DOHH2 (cell line): ENCODE data around the gene AP4M1.

ENCODE experiments used
- H3F3A ChIP-seq: fragments of 200-600 bp; sonication (generic), shearing (Covaris generic); 2 replicates; pipeline ENCODE4 v1.6.0; 2016; ENCODE audit warnings: antibody characterized with exemption, mild to moderate bottlenecking; ENCODE audit not compliant: control insufficient read depth, insufficient read depth
- H3K27ac ChIP-seq: fragments of 200-600 bp; sonication (generic); 2 replicates; pipeline ENCODE4 v1.5.1; 2014; ENCODE audit warnings: low read depth, mild to moderate bottlenecking, low read length, moderate library complexity
- H3K27me3 ChIP-seq: fragments of 200-600 bp; sonication (generic); 2 replicates; pipeline ENCODE4 v1.6.1; 2014; ENCODE audit warnings: mild to moderate bottlenecking, low read length, mixed read lengths; ENCODE audit not compliant: control insufficient read depth
- H3K36me3 ChIP-seq: fragments of 200-600 bp; sonication (generic); 2 replicates; pipeline ENCODE4 v1.6.1; 2014; ENCODE audit warnings: mild to moderate bottlenecking, low read length, moderate library complexity, mixed read lengths; ENCODE audit not compliant: control insufficient read depth
- H3K4me1 ChIP-seq: fragments of 200-600 bp; sonication (generic); 2 replicates; pipeline ENCODE4 v1.6.1; 2014; ENCODE audit warnings: mild to moderate bottlenecking, low read length, mixed read lengths; ENCODE audit not compliant: control insufficient read depth
- H3K4me2 ChIP-seq: fragments of 200-600 bp; sonication (generic); 2 replicates; pipeline ENCODE4 v1.6.0; 2014; ENCODE audit warnings: mild to moderate bottlenecking, low read length, moderate library complexity
- H3K4me3 ChIP-seq: fragments of 200-600 bp; sonication (generic); 2 replicates; pipeline ENCODE4 v1.5.1; 2014; ENCODE audit warnings: mild to moderate bottlenecking, low read length, mixed read lengths
- H3K79me2 ChIP-seq: fragments of 200-600 bp; sonication (generic); 2 replicates; pipeline ENCODE4 v1.6.1; 2014; ENCODE audit warnings: mild to moderate bottlenecking, low read length, mixed read lengths; ENCODE audit not compliant: control insufficient read depth
- H3K9me2 ChIP-seq: fragments of 200-600 bp; sonication (generic); replicated peaks from 2 replicates; pipeline ENCODE4 v1.6.1; 2014; ENCODE audit warnings: mild to moderate bottlenecking, low read length, mixed read lengths; ENCODE audit not compliant: control insufficient read depth
- H3K9me3 ChIP-seq: fragments of 200-600 bp; sonication (generic); 2 replicates; pipeline ENCODE4 v1.6.1; 2014; ENCODE audit warnings: antibody characterized with exemption, low read length, mixed read lengths; ENCODE audit not compliant: control insufficient read depth, insufficient read depth
- H4K20me1 ChIP-seq: fragments of 200-600 bp; sonication (generic); 2 replicates; pipeline ENCODE4 v1.6.0; 2014; ENCODE audit warnings: low read depth, mild to moderate bottlenecking, antibody characterized with exemption, low read length, moderate library complexity; ENCODE audit not compliant: control insufficient read depth, insufficient read depth
- EZH2phosphoT487 ChIP-seq: fragments of 200-600 bp; sonication (generic); IDR thresholded peaks from 2 replicates; pipeline ENCODE4 v1.6.1; 2017; ENCODE audit warnings: borderline replicate concordance, mild to moderate bottlenecking, antibody characterized with exemption, low read length, moderate library complexity, mixed read lengths
- TF ChIP-seq, protein P1 (sequence below): fragments of 200-600 bp; sonication (generic); IDR thresholded peaks from one replicate; pipeline ENCODE4 v1.5.1; 2014; ENCODE audit warnings: antibody characterized with exemption, mild to moderate bottlenecking, low read depth, low read length; ENCODE audit not compliant: poor library complexity, severe bottlenecking

The AP4M1 gene

DNA sequence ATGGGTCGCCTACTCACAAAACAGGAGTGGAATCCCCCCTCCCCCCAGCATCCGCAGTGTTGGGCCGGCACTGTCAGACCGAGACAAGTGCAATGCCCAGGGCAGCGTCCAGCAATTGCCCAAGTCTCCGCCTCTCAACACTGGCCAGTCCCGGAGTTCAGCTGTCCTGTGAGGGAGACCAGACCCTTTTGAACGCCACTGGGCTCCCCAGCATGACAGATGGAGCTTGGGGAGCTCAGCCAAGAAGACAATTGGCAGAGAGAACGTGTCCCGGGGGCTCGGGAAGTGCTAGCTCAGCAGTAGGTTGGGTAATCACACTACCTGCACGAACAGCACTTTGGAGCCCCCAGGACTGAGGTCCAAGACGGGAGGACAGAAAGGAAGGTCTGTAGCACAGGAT lies 7.9 kb upstream of the AP4M1 start:
- H3K4me1 ChIP-seq, result peaks cover 22% of the 10 kb centered on the region
- no peak overlapping the region for H3K4me3 ChIP-seq
- no peaks in the 10 kb centered on the region for H3K9me2 ChIP-seq
- peaks cover 43% of the 10 kb centered on the region for H3K79me2 ChIP-seq
- H3F3A ChIP-seq, result peaks cover 83% of the 10 kb centered on the region
- TF ChIP-seq EZH2phosphoT487, result no peak
- TF ChIP-seq, protein P1, sequence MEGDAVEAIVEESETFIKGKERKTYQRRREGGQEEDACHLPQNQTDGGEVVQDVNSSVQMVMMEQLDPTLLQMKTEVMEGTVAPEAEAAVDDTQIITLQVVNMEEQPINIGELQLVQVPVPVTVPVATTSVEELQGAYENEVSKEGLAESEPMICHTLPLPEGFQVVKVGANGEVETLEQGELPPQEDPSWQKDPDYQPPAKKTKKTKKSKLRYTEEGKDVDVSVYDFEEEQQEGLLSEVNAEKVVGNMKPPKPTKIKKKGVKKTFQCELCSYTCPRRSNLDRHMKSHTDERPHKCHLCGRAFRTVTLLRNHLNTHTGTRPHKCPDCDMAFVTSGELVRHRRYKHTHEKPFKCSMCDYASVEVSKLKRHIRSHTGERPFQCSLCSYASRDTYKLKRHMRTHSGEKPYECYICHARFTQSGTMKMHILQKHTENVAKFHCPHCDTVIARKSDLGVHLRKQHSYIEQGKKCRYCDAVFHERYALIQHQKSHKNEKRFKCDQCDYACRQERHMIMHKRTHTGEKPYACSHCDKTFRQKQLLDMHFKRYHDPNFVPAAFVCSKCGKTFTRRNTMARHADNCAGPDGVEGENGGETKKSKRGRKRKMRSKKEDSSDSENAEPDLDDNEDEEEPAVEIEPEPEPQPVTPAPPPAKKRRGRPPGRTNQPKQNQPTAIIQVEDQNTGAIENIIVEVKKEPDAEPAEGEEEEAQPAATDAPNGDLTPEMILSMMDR, result no peak
- peaks cover 18% of the 10 kb centered on the region for H4K20me1 ChIP-seq
- no peak overlapping the region for H3K27ac ChIP-seq
- H3K36me3 ChIP-seq, result peaks cover 90% of the 10 kb centered on the region
- no peak overlapping the region for H3K4me2 ChIP-seq
- H3K27me3 ChIP-seq, result no peaks in the 10 kb centered on the region
- no peaks in the 10 kb centered on the region for H3K9me3 ChIP-seq

DNA sequence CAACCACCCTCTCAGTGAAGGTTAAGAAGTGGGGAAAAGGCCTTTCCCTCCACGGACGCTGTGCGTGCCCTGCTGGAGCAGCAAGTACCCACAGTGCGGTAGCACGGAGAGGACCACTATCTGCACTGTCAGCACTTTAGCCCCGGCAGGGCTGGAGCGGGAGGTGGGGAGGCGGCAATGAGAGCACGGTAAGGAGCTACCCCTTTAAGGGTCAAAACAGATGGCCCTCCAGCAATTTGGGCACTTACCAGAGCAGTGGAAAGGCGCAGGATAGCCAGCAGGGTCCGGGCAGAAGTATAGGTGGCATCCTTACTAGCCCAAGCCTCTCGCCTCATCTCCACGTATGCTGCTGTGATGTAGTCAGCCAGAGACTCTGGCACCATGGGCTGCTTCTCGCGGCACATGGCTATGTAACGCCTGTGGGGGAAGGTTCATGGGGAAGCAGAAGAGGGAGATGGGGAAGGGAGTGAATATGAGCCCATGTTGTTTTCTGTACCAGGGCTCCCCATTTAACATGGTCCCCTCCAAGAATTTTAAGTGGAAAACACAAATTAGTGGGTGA lies 7.4 kb upstream of the AP4M1 start:
- Histone ChIP-seq H3F3A (peaks cover 87% of the 10 kb centered on the region), H3K36me3 (peaks cover 93% of the 10 kb centered on the region), H3K79me2 (peaks cover 43% of the 10 kb centered on the region), H4K20me1 (peaks cover 23% of the 10 kb centered on the region), H3K4me1 (peaks cover 23% of the 10 kb centered on the region), H3K4me3 (no peak overlapping the region), H3K4me2 (no peak overlapping the region), H3K9me2 (no peaks in the 10 kb centered on the region), H3K27ac (no peak overlapping the region), H3K27me3 (no peaks in the 10 kb centered on the region), H3K9me3 (no peaks in the 10 kb centered on the region)
- TF ChIP-seq, protein P1, result no peak
- no peak for TF ChIP-seq EZH2phosphoT487

DNA sequence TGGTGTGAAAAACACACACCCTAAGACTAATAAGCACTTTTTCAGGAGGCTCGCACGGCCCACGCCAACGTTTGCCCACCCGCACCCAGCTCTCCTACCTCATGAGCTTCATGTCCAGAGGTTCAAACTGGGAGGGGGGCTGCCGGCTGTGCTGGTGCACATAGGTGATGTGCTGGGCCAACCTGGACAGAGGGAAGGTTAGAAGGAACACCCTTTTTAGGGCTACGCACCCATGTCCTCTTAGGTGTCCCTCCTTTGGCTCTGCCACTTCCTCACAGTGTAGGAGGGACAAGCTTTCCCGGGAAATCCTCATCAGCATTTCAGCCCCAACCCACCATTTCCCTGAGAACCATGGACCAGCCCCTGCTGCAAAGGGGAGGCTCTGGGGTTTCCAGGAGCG lies 6.2 kb upstream of the AP4M1 start:
- Histone ChIP-seq H3K9me2 (no peaks in the 10 kb centered on the region), H3K4me3 (no peak overlapping the region), H3K36me3 (peaks cover 99% of the 10 kb centered on the region), H3K79me2 (peaks cover 45% of the 10 kb centered on the region), H3K4me1 (peaks cover 24% of the 10 kb centered on the region), H3K27ac (no peak overlapping the region), H4K20me1 (peaks cover 35% of the 10 kb centered on the region), H3K27me3 (no peaks in the 10 kb centered on the region), H3K4me2 (no peak overlapping the region), H3F3A (peaks cover 92% of the 10 kb centered on the region), H3K9me3 (no peaks in the 10 kb centered on the region)
- no peak for TF ChIP-seq EZH2phosphoT487
- TF ChIP-seq, protein P1, result no peak
